MM.1S (cell line): ENCODE results near the gene COL4A3.
"Not testable (repeated sequence)": the region's sequence is repeated elsewhere in the genome, so short reads cannot be mapped to it uniquely, and the experiment has no call there.

Experiments used
- DNase-seq: peaks from one replicate; pipeline ENCODE4 v3.0.0-alpha.2; 2015
- H2AFZ ChIP-seq: fragments of 300-600 bp; sonication (generic); 2 replicates; pipeline ENCODE4 v1.6.0; 2016; ENCODE audit warnings: antibody characterized with exemption, low read length
- H3F3A ChIP-seq: fragments of 300-600 bp; sonication (generic); 2 replicates; pipeline ENCODE4 v1.6.1; 2016; ENCODE audit warnings: mild to moderate bottlenecking, antibody characterized with exemption, low read length, moderate library complexity, mixed read lengths; ENCODE audit not compliant: insufficient read depth
- H3K27ac ChIP-seq: fragments of 300-600 bp; sonication (generic); 2 replicates; pipeline ENCODE4 v1.5.1; 2016; ENCODE audit warnings: mild to moderate bottlenecking, low read length
- H3K27me3 ChIP-seq: fragments of 300-600 bp; sonication (generic); replicated peaks from 2 replicates; pipeline ENCODE4 v1.6.0; 2016; ENCODE audit warnings: low read length; ENCODE audit not compliant: insufficient read depth
- H3K36me3 ChIP-seq: fragments of 300-600 bp; sonication (generic); replicated peaks from 2 replicates; pipeline ENCODE4 v1.6.1; 2016; ENCODE audit warnings: mild to moderate bottlenecking, low read length, mixed read lengths; ENCODE audit not compliant: insufficient read depth
- H3K4me1 ChIP-seq: fragments of 300-600 bp; sonication (generic); 2 replicates; pipeline ENCODE4 v1.6.1; 2016; ENCODE audit warnings: low read length, mixed read lengths
- H3K4me2 ChIP-seq: fragments of 300-600 bp; sonication (generic); 2 replicates; pipeline ENCODE4 v1.6.0; 2016; ENCODE audit warnings: low read depth, low read length
- H3K4me3 ChIP-seq: fragments of 300-600 bp; sonication (generic); 2 replicates; pipeline ENCODE4 v1.5.1; 2016; ENCODE audit warnings: low read length, mixed read lengths
- H3K79me2 ChIP-seq: fragments of 300-600 bp; sonication (generic); 2 replicates; pipeline ENCODE4 v1.6.1; 2016; ENCODE audit warnings: mixed run types, low read length, mixed read lengths
- H3K9ac ChIP-seq: fragments of 300-600 bp; sonication (generic); 2 replicates; pipeline ENCODE4 v1.6.1; 2016; ENCODE audit warnings: low read length, mixed read lengths
- H3K9me2 ChIP-seq: fragments of 300-600 bp; sonication (generic); replicated peaks from 2 replicates; pipeline ENCODE4 v1.6.1; 2016; ENCODE audit warnings: mild to moderate bottlenecking, low read length, mixed read lengths; ENCODE audit not compliant: insufficient read depth
- H3K9me3 ChIP-seq: fragments of 300-600 bp; sonication (generic); replicated peaks from 2 replicates; pipeline ENCODE4 v1.6.1; 2016; ENCODE audit warnings: mild to moderate bottlenecking, low read length, mixed read lengths; ENCODE audit not compliant: insufficient read depth
- H4K20me1 ChIP-seq: fragments of 300-600 bp; sonication (generic); 2 replicates; pipeline ENCODE4 v1.6.1; 2016; ENCODE audit warnings: mild to moderate bottlenecking, low read length, moderate library complexity, mixed read lengths; ENCODE audit not compliant: insufficient read depth
- CTCF ChIP-seq: fragments of 300-600 bp; sonication (generic); IDR thresholded peaks from 2 replicates; pipeline ENCODE4 v1.5.1; 2016; ENCODE audit warnings: antibody characterized with exemption, low read length, mixed read lengths
- EZH2 ChIP-seq: fragments of 300-600 bp; sonication (generic); optimal IDR thresholded peaks from 2 replicates; pipeline ENCODE3; 2017; ENCODE audit warnings: low read depth, mild to moderate bottlenecking, antibody characterized with exemption, low read length, mixed read lengths
- EZH2phosphoT487 ChIP-seq: fragments of 300-600 bp; sonication (generic); IDR thresholded peaks from 2 replicates; pipeline ENCODE4 v1.6.1; 2018; ENCODE audit warnings: antibody characterized with exemption, low read length

Gene COL4A3

GRCh38 chr2:227164763-227165291 is 403 bp downstream of the COL4A3 start:
- Histone ChIP-seq H3K4me2 (peak overlapping the region; percentile 94), H3K9ac (peak overlapping the region; percentile 92), H3K9me2 (no peaks in the 10 kb centered on the region), H3K9me3 (no peaks in the 10 kb centered on the region), H4K20me1 (no peaks in the 10 kb centered on the region), H3F3A (peaks cover 23% of the 10 kb centered on the region), H3K4me3 (peak overlapping the region; percentile 98), H3K36me3 (no peaks in the 10 kb centered on the region), H2AFZ (peak overlapping the region; percentile 95), H3K79me2 (peaks cover 57% of the 10 kb centered on the region), H3K4me1 (peaks cover 30% of the 10 kb centered on the region), H3K27ac (peak overlapping the region; percentile 95), H3K27me3 (no peaks in the 10 kb centered on the region)
- DNase-seq, result peak; percentile 84
- TF ChIP-seq CTCF (no peak), EZH2phosphoT487 (no peak), EZH2 (no peak)

- H3K9me3 ChIP-seq, H3K4me3 ChIP-seq, H4K20me1 ChIP-seq, DNase-seq, H3K4me1 ChIP-seq, H3K27me3 ChIP-seq, H3K36me3 ChIP-seq, H3F3A ChIP-seq, H2AFZ ChIP-seq, H3K4me2 ChIP-seq, H3K9ac ChIP-seq, H3K27ac ChIP-seq, H3K9me2 ChIP-seq: not testable (repeated sequence)
- H3K79me2 ChIP-seq, result peaks cover 38% of the 10 kb centered on the region
These were observed 7.4 kb downstream of the COL4A3 start for GRCh38 chr2:227171779-227172178.

GRCh38 chr2:227177592-227178336 is 13.3 kb downstream of the COL4A3 start:
- Histone ChIP-seq H3K4me3 (no peak overlapping the region), H3F3A (no peaks in the 10 kb centered on the region), H3K9me2 (no peaks in the 10 kb centered on the region), H3K4me1 (no peaks in the 10 kb centered on the region), H3K4me2 (no peak overlapping the region), H2AFZ (no peak overlapping the region), H3K36me3 (no peaks in the 10 kb centered on the region), H3K79me2 (peaks cover 5% of the 10 kb centered on the region; the same call in 1 of the 2 replicates), H3K9ac (no peak overlapping the region), H3K27me3 (no peaks in the 10 kb centered on the region), H3K27ac (no peak overlapping the region), H3K9me3 (no peaks in the 10 kb centered on the region), H4K20me1 (no peaks in the 10 kb centered on the region)
- TF ChIP-seq EZH2 (no peak), EZH2phosphoT487 (no peak), CTCF (no peak)
- DNase-seq, result no peak
